ENCODE results near the gene THSD7A. TPM values are rescaled to one million over a fixed set of nuclear protein-coding genes. Genes with fewer than 3 reads are reported as not detected.

Gene THSD7A
- total and polyA plus RNA-seq, 2 of the 13 experiments (the other 11 are each of a cell fraction or from before 2014, with no cell fraction given) = 0.01 to 0.07 TPM

- DNase-seq (ENCODE audit: low spot score) (no peak), FAIRE-seq (no peak), ATAC-seq (no peak)
- Histone ChIP-seq H3K27me3 (ENCODE audit: control insufficient read depth in 1 of 2, insufficient read depth in 2 of 2, low read length in 2 of 2) (no peaks in the 10 kb centered on the region), H3K9ac (ENCODE audit: insufficient read depth, low read depth, low read length) (no peak overlapping the region), H3K9me3 (ENCODE audit: low read length) (peaks cover 9% of the 10 kb centered on the region), H3K4me3 (replicated peaks in 1 of 3; ENCODE audit: insufficient read depth in 1 of 3, low read depth in 2 of 3, low read length in 3 of 3) (no peak overlapping the region), H3K4me2 (ENCODE audit: low read depth, low read length) (no peak overlapping the region), H2AFZ (ENCODE audit: low read length) (no peak overlapping the region), H3K27ac (ENCODE audit: extremely low read length, insufficient read depth, low read length) (no peak overlapping the region), H3K79me2 (ENCODE audit: insufficient read depth, low read length) (no peaks in the 10 kb centered on the region), H4K20me1 (ENCODE audit: insufficient read depth, low read length) (no peaks in the 10 kb centered on the region), H3K36me3 (replicated peaks in 1 of 2; ENCODE audit: control insufficient read depth in 1 of 2, insufficient read depth in 2 of 2, low read length in 2 of 2) (no peaks in the 10 kb centered on the region), H3K4me1 (ENCODE audit: insufficient read depth, low read length) (no peaks in the 10 kb centered on the region)
- peak; percentile 94; the same call in 1 of the 2 replicates for TF ChIP-seq ZNF44 (CRISPR knock-in tag; IDR thresholded peaks at IDR 0.05)
- TF ChIP-seq MXD3 (CRISPR knock-in tag; IDR thresholded peaks at IDR 0.05) = no peak
- BruUV-seq (replicated peaks) = no TSS peak
- intact Hi-C loops (cut with micrococcal nuclease; ENCODE audit: unreplicated experiment) (no loop called here), in situ Hi-C loops (cut with HindIII; ENCODE audit: extremely low pct_ligation_motif_present, low pct_unique_long_range_greater_than_20kb) (no loop called here)
- ChIA-PET POLR2A (no interaction called here), CTCF (ENCODE audit: low intra/inter-chr PET ratio, low total read pairs) (no interaction called here)
Observed at GRCh38 chr7:11413901-11414300, 418.1 kb downstream of the THSD7A start.

- WGBS (ENCODE audit: low lambda C conversion rate) = 15% methylated on average over 2 of the region's 2 CpGs
- in situ Hi-C loops (cut with HindIII; ENCODE audit: extremely low pct_ligation_motif_present, low pct_unique_long_range_greater_than_20kb) = no loop called here
- no peak overlapping the region for H3K4me3 ChIP-seq (replicated peaks in 1 of 3; ENCODE audit: insufficient read depth in 1 of 3, low read depth in 2 of 3, low read length in 3 of 3)
Observed at GRCh38 chr7:11412036-11412435, 420.0 kb downstream of the THSD7A start.

More at GRCh38 chr7:11412036-11412435, 420.0 kb downstream of the THSD7A start:
- Histone ChIP-seq H3K4me1 (ENCODE audit: insufficient read depth, low read length) (no peaks in the 10 kb centered on the region), H2AFZ (ENCODE audit: low read length) (no peak overlapping the region), H3K27me3 (ENCODE audit: control insufficient read depth in 1 of 2, insufficient read depth in 2 of 2, low read length in 2 of 2) (no peaks in the 10 kb centered on the region), H3K27ac (ENCODE audit: extremely low read length, insufficient read depth, low read length) (no peak overlapping the region), H3K9ac (ENCODE audit: insufficient read depth, low read depth, low read length) (no peak overlapping the region), H3K36me3 (replicated peaks in 1 of 2; ENCODE audit: control insufficient read depth in 1 of 2, insufficient read depth in 2 of 2, low read length in 2 of 2) (no peaks in the 10 kb centered on the region), H3K79me2 (ENCODE audit: insufficient read depth, low read length) (no peaks in the 10 kb centered on the region), H4K20me1 (ENCODE audit: insufficient read depth, low read length) (no peaks in the 10 kb centered on the region), H3K9me3 (ENCODE audit: low read length) (peaks cover 9% of the 10 kb centered on the region), H3K4me2 (ENCODE audit: low read depth, low read length) (no peak overlapping the region)
- FAIRE-seq = no peak
- POLR2A ChIA-PET = no interaction called here
- ATAC-seq = no peak
- CTCF ChIA-PET (ENCODE audit: low intra/inter-chr PET ratio, low total read pairs) = no interaction called here
- peak; percentile 81 to 91 for TF ChIP-seq MAFK (conservative IDR thresholded peaks at IDR 0.05 in 1 of 2, IDR thresholded peaks at IDR 0.05 in 1 of 2; ENCODE audit: low read length in 2 of 2)
- no peak for TF ChIP-seq ZNF570 (CRISPR knock-in tag; IDR thresholded peaks at IDR 0.05; ENCODE audit: borderline replicate concordance)
- TF ChIP-seq RFX3 (CRISPR knock-in tag; IDR thresholded peaks at IDR 0.05) = no peak
- TF ChIP-seq XBP1 (CRISPR knock-in tag; IDR thresholded peaks at IDR 0.05) = no peak
- no peak for TF ChIP-seq ZFP91 (CRISPR knock-in tag; IDR thresholded peaks at IDR 0.05; ENCODE audit: borderline replicate concordance)
- no peak for TF ChIP-seq SOX5 (CRISPR knock-in tag; IDR thresholded peaks at IDR 0.05; ENCODE audit: borderline replicate concordance)
- TF ChIP-seq SMYD3 (CRISPR knock-in tag; IDR thresholded peaks at IDR 0.05) = no peak
- peak; percentile 85 for TF ChIP-seq MAFF (IDR thresholded peaks at IDR 0.05; ENCODE audit: low read depth, low read length)
- TF ChIP-seq CREM (IDR thresholded peaks at IDR 0.05) = no peak
- TF ChIP-seq CREM (CRISPR knock-in tag; IDR thresholded peaks at IDR 0.05) = no peak
- TF ChIP-seq ZNF576 (CRISPR knock-in tag; IDR thresholded peaks at IDR 0.05) = no peak
- BruUV-seq (replicated peaks) = no TSS peak
- no peak for DNase-seq (ENCODE audit: low spot score)
- intact Hi-C loops (cut with micrococcal nuclease; ENCODE audit: unreplicated experiment) = no loop called here
